ENCODE measurements around the gene TXNL4A. TPM values are rescaled to one million over a fixed set of nuclear protein-coding genes. Genes with fewer than 3 reads are reported as not detected.
A peak's percentile ranks its signal among the peaks of the same experiment; 100 is the strongest.
"Not testable (repeated sequence)": the region's sequence is repeated elsewhere in the genome, so short reads cannot be mapped to it uniquely, and the experiment has no call there.

TXNL4A gene
- total RNA-seq, 3 donors from 2014 or later (not counting 1 experiment from before 2014, with no cell fraction given), result 63.2 to 69.1 (median 66.4) TPM

GRCh38 chr18:80022613-80023012 lies 34.2 kb upstream of the TXNL4A start:
- no peak overlapping the region for H3K4me3 ChIP-seq (ENCODE audit: low read length)
- intact Hi-C loops (cut with micrococcal nuclease), result no loop called here
- H3K9me3 ChIP-seq (ENCODE audit: control insufficient read depth, insufficient read depth, low read length), result peaks cover 69% of the 10 kb centered on the region
- peak in 1 of 2 donors; percentile 49 for DNase-seq
- TF ChIP-seq CTCF (IDR thresholded peaks at IDR 0.05), result no peak
- H3K4me1 ChIP-seq (ENCODE audit: control insufficient read depth, insufficient read depth, low read length), result no peaks in the 10 kb centered on the region
- H3K4me3 Mint-ChIP-seq, result no peak overlapping the region
- WGBS (ENCODE audit: insufficient coverage), result no CpG with 5 or more reads among the region's 1 CpG
- H3K27me3 Mint-ChIP-seq (ENCODE audit: low read depth in 2 of 2), result no peaks in the 10 kb centered on the region
- H3K36me3 ChIP-seq (ENCODE audit: control insufficient read depth, insufficient read depth, low read length), result no peaks in the 10 kb centered on the region
- H3K27ac ChIP-seq (ENCODE audit: low read length), result no peak overlapping the region
- H3K36me3 Mint-ChIP-seq, result peaks cover 58% of the 10 kb centered on the region
- H3K9me3 Mint-ChIP-seq, result peaks cover 11 to 23% of the 10 kb centered on the region in 2 donors
- H3K27me3 ChIP-seq (ENCODE audit: control insufficient read depth, insufficient read depth, low read length), result no peaks in the 10 kb centered on the region
- H3K4me1 Mint-ChIP-seq, result no peaks in the 10 kb centered on the region
- H3K27ac Mint-ChIP-seq, result no peak overlapping the region
- no peak for ATAC-seq

- WGBS (ENCODE audit: insufficient coverage), result 98% methylated on average over 20 of the region's 20 CpGs
Observed at GRCh38 chr18:80012714-80013113, 24.4 kb upstream of the TXNL4A start.

GRCh38 chr18:80011496-80012137 lies 23.3 kb upstream of the TXNL4A start:
- H3K36me3 Mint-ChIP-seq, H3K9me3 Mint-ChIP-seq: not testable (repeated sequence)

More at GRCh38 chr18:80012714-80013113, 24.4 kb upstream of the TXNL4A start:
- no peak for ATAC-seq
- H3K4me3 ChIP-seq (ENCODE audit: low read length), result no peak overlapping the region
- H3K27me3 Mint-ChIP-seq (ENCODE audit: low read depth in 2 of 2), result no peaks in the 10 kb centered on the region
- intact Hi-C loops (cut with micrococcal nuclease), result no loop called here
- no peaks in the 10 kb centered on the region for H3K36me3 Mint-ChIP-seq
- H3K4me1 ChIP-seq (ENCODE audit: control insufficient read depth, insufficient read depth, low read length), result no peaks in the 10 kb centered on the region
- no peaks in the 10 kb centered on the region for H3K27me3 ChIP-seq (ENCODE audit: control insufficient read depth, insufficient read depth, low read length)
- H3K27ac ChIP-seq (ENCODE audit: low read length), result no peak overlapping the region
- peaks cover 24% of the 10 kb centered on the region for H3K9me3 ChIP-seq (ENCODE audit: control insufficient read depth, insufficient read depth, low read length)
- TF ChIP-seq CTCF (IDR thresholded peaks at IDR 0.05), result no peak
- DNase-seq, result no peak
- H3K9me3 Mint-ChIP-seq, result peaks cover 5% of the 10 kb centered on the region in 2 donors
- H3K36me3 ChIP-seq (ENCODE audit: control insufficient read depth, insufficient read depth, low read length), result no peaks in the 10 kb centered on the region
- no peak overlapping the region for H3K27ac Mint-ChIP-seq
- H3K4me1 Mint-ChIP-seq, result no peaks in the 10 kb centered on the region
- H3K4me3 Mint-ChIP-seq, result no peak overlapping the region

GRCh38 chr18:80010551-80010906 lies 22.2 kb upstream of the TXNL4A start:
- no peaks in the 10 kb centered on the region for H3K4me1 Mint-ChIP-seq
- 76% methylated on average over 2 of the region's 5 CpGs for WGBS (ENCODE audit: insufficient coverage)
- DNase-seq, result no peak
- H3K4me3 ChIP-seq (ENCODE audit: low read length), result no peak overlapping the region
- H3K27me3 Mint-ChIP-seq (ENCODE audit: low read depth in 2 of 2), result no peaks in the 10 kb centered on the region
- TF ChIP-seq CTCF (IDR thresholded peaks at IDR 0.05), result no peak
- H3K9me3 ChIP-seq (ENCODE audit: control insufficient read depth, insufficient read depth, low read length), result peaks cover 24% of the 10 kb centered on the region
- no peak overlapping the region for H3K4me3 Mint-ChIP-seq
- intact Hi-C loops (cut with micrococcal nuclease), result no loop called here
- peaks cover 5 to 7% of the 10 kb centered on the region in 2 donors for H3K9me3 Mint-ChIP-seq
- no peaks in the 10 kb centered on the region for H3K4me1 ChIP-seq (ENCODE audit: control insufficient read depth, insufficient read depth, low read length)
- H3K27ac Mint-ChIP-seq, result no peak overlapping the region
- H3K27ac ChIP-seq (ENCODE audit: low read length), result no peak overlapping the region
- no peak for ATAC-seq
- H3K36me3 Mint-ChIP-seq, result no peaks in the 10 kb centered on the region
- H3K27me3 ChIP-seq (ENCODE audit: control insufficient read depth, insufficient read depth, low read length), result no peaks in the 10 kb centered on the region
- no peaks in the 10 kb centered on the region for H3K36me3 ChIP-seq (ENCODE audit: control insufficient read depth, insufficient read depth, low read length)

More at GRCh38 chr18:80011496-80012137, 23.3 kb upstream of the TXNL4A start:
- H3K27ac ChIP-seq (ENCODE audit: low read length); H3K4me3 Mint-ChIP-seq; H3K27me3 Mint-ChIP-seq (ENCODE audit: low read depth in 2 of 2); H3K36me3 ChIP-seq (ENCODE audit: control insufficient read depth, insufficient read depth, low read length); intact Hi-C loops (cut with micrococcal nuclease); H3K4me3 ChIP-seq (ENCODE audit: low read length); H3K27me3 ChIP-seq (ENCODE audit: control insufficient read depth, insufficient read depth, low read length); H3K4me1 Mint-ChIP-seq; H3K27ac Mint-ChIP-seq; H3K4me1 ChIP-seq (ENCODE audit: control insufficient read depth, insufficient read depth, low read length); ATAC-seq; DNase-seq: not testable (repeated sequence)
- WGBS (ENCODE audit: insufficient coverage), result 82% methylated on average over 13 of the region's 14 CpGs
- peaks cover 24% of the 10 kb centered on the region for H3K9me3 ChIP-seq (ENCODE audit: control insufficient read depth, insufficient read depth, low read length)

Data from natural killer cell (primary cell).